H1 (cell line): ENCODE data around the gene APOBR. TPM values are rescaled to one million over a fixed set of nuclear protein-coding genes. Genes with fewer than 3 reads are reported as not detected.

Experiments
- PHF8 ChIP-seq: fragments of 200-600 bp; sonication (generic); conservative IDR thresholded peaks from 2 replicates; pipeline ENCODE4 v1.7.1; 2012; ENCODE audit warnings: low read depth, mild to moderate bottlenecking, inconsistent platforms, low read length, moderate library complexity
- polyA plus RNA-seq, 7 experiments: library from polyadenylated mRNA; depleted of rRNA in 3 of 7; stranded (reverse) in 5 of 7; unstranded in 2 of 7; fragments of >200 nt in 5 of 7; fragments of 200-250 nt in 2 of 7; gene quantifications; 1 replicate in 5 of 7; 2 replicates in 1 of 7; 4 replicates in 1 of 7; pipeline versions ENCODE4 v1.2.1 to v1.2.3, GENCODE V29; 2011 to 2013; ENCODE audit warnings: missing spikeins in 2 of 7, mixed read lengths in 2 of 7
- total RNA-seq: library from RNA; stranded (reverse); fragmentation: NEBNext Ultra II Directional; extraction: Animal tissue kit (Norgen Biotek cat#: 25700); gene quantifications from 2 replicates; pipeline ENCODE4 v1.2.1, GENCODE V29; 2021

The APOBR gene
- total and polyA plus RNA-seq, 2 of the 8 experiments (the other 6 are each of a cell fraction or from before 2014, with no cell fraction given): not detected

GRCh38 chr16:28495795-28496749, 1.6 kb downstream of the APOBR start (continued):
- TF ChIP-seq PHF8: no peak
